Duodenal mucosa (tissue), 2 donors: ENCODE measurements around the gene THG1L.
"Not testable (repeated sequence)": the region's sequence is repeated elsewhere in the genome, so short reads cannot be mapped to it uniquely, and the experiment has no call there.

Source experiments
- H3K27ac ChIP-seq: one replicate; pipeline ENCODE4 v1.7.0; 2013; ENCODE audit warnings: low read depth, low read length
- H3K27me3 ChIP-seq, 2 donors: one replicate each; pipeline ENCODE4 v1.7.0; 2013; ENCODE audit warnings: low read length in 2 of 2, control low read depth in 1 of 2; ENCODE audit not compliant: insufficient read depth in 2 of 2, control insufficient read depth in 1 of 2
- H3K36me3 ChIP-seq, 2 donors: one replicate each; pipeline ENCODE4 v1.7.0; 2013; ENCODE audit warnings: low read length in 2 of 2, control low read depth in 1 of 2; ENCODE audit not compliant: insufficient read depth in 2 of 2, control insufficient read depth in 1 of 2
- H3K4me1 ChIP-seq, 2 donors: one replicate each; pipeline ENCODE4 v1.7.0; 2013; ENCODE audit warnings: low read length in 2 of 2, control low read depth in 1 of 2; ENCODE audit not compliant: insufficient read depth in 2 of 2, control insufficient read depth in 1 of 2
- H3K4me3 ChIP-seq, 2 donors: one replicate each; pipeline ENCODE4 v1.7.0; 2013; ENCODE audit warnings: low read length in 2 of 2, low read depth in 1 of 2
- H3K9ac ChIP-seq, 2 donors: one replicate each; pipeline ENCODE4 v1.7.0; 2013; ENCODE audit warnings: low read length in 2 of 2, low read depth in 1 of 2
- H3K9me3 ChIP-seq, 2 donors: one replicate each; pipeline ENCODE4 v1.7.0; 2013; ENCODE audit warnings: low read length in 2 of 2, control low read depth in 1 of 2; ENCODE audit not compliant: control insufficient read depth in 1 of 2

Gene THG1L

DNA sequence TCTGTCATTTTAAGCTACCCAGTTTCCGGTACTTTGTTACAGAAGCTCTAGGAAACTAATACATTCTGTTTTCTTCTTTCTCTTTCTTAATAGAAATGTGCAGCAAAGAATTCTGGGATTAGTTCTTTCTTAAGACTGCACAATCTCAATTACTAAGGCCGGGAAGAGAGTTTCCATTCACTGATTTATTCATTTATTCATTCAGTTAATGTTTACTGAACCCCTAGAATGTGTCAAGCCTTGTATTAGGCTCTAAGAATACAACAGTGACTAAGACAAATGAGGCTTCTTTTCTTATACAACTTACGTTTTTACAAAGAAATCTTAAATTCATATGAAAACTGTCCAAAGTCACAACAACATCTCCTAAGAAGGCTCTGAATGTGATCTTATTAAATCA is 27.5 kb upstream of the THG1L start:
- H3K4me3 ChIP-seq = no peak overlapping the region
- H3K9ac ChIP-seq = no peak overlapping the region
- H3K27me3 ChIP-seq = no peaks in the 10 kb centered on the region
- no peaks in the 10 kb centered on the region for H3K4me1 ChIP-seq
- H3K9me3 ChIP-seq = peaks cover under 1 to 8% of the 10 kb centered on the region in 2 donors
- no peaks in the 10 kb centered on the region for H3K36me3 ChIP-seq
- H3K27ac ChIP-seq = no peak overlapping the region

- no peaks in the 10 kb centered on the region for H3K4me1 ChIP-seq
- H3K9me3 ChIP-seq = no peaks in the 10 kb centered on the region
- no peaks in the 10 kb centered on the region for H3K27me3 ChIP-seq
- H3K36me3 ChIP-seq = no peaks in the 10 kb centered on the region
- no peak overlapping the region for H3K27ac ChIP-seq
- no peak overlapping the region for H3K4me3 ChIP-seq
- H3K9ac ChIP-seq = no peak overlapping the region
Measured at GRCh38 chr5:157708866-157709265, 22.4 kb upstream of the THG1L start.

GRCh38 chr5:157709346-157709745 is 21.9 kb upstream of the THG1L start:
- Histone ChIP-seq H3K27me3 (no peaks in the 10 kb centered on the region), H3K9me3 (no peaks in the 10 kb centered on the region), H3K4me3 (no peak overlapping the region), H3K9ac (no peak overlapping the region), H3K36me3 (no peaks in the 10 kb centered on the region), H3K4me1 (no peaks in the 10 kb centered on the region), H3K27ac (no peak overlapping the region)

DNA sequence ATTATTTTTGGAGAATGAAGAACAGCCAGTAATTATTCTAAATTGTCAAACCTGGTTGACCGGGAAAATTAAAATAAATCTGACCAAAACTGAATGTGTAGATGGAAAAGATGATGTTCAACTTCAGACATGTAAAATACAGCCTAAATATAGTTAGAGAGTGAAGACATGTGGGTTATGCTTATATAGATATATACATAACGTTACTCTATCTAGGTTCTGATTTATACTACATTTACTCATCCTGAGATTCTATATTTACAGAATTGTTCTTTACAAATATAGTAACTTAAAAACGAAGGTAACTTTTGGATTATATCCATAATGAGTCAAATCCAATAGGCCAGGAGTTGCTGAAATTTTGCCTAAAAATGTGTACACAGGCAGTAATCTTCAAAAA is 20.8 kb upstream of the THG1L start:
- Histone ChIP-seq H3K9me3 (no peaks in the 10 kb centered on the region), H3K4me1 (no peaks in the 10 kb centered on the region), H3K27ac (no peak overlapping the region), H3K4me3 (no peak overlapping the region), H3K9ac (no peak overlapping the region), H3K27me3 (no peaks in the 10 kb centered on the region), H3K36me3 (no peaks in the 10 kb centered on the region)

- Histone ChIP-seq H3K27me3 (no peaks in the 10 kb centered on the region), H3K4me1 (no peaks in the 10 kb centered on the region), H3K27ac (no peak overlapping the region), H3K9ac (no peak overlapping the region), H3K36me3 (no peaks in the 10 kb centered on the region), H3K9me3 (no peaks in the 10 kb centered on the region), H3K4me3 (no peak overlapping the region)
Measured at GRCh38 chr5:157710882-157711281, 20.3 kb upstream of the THG1L start.

- Histone ChIP-seq H3K27ac (no peak overlapping the region), H3K27me3 (no peaks in the 10 kb centered on the region), H3K4me3 (no peak overlapping the region), H3K9ac (no peak overlapping the region), H3K4me1 (peaks cover 7 to 10% of the 10 kb centered on the region in 2 donors), H3K36me3 (no peaks in the 10 kb centered on the region), H3K9me3 (no peaks in the 10 kb centered on the region)
Measured at GRCh38 chr5:157713830-157714595, 17.2 kb upstream of the THG1L start.

- H3K9me3 ChIP-seq = no peaks in the 10 kb centered on the region
Measured at GRCh38 chr5:157714596-157714864, 16.7 kb upstream of the THG1L start.

GRCh38 chr5:157718519-157718918 is 12.7 kb upstream of the THG1L start:
- Histone ChIP-seq H3K36me3 (no peaks in the 10 kb centered on the region), H3K9me3 (no peaks in the 10 kb centered on the region), H3K4me1 (peaks cover 7 to 10% of the 10 kb centered on the region in 2 donors), H3K4me3 (no peak overlapping the region), H3K9ac (no peak overlapping the region), H3K27ac (no peak overlapping the region), H3K27me3 (no peaks in the 10 kb centered on the region)

More at GRCh38 chr5:157714596-157714864, 16.7 kb upstream of the THG1L start:
- Histone ChIP-seq H3K4me3 (no peak overlapping the region), H3K36me3 (no peaks in the 10 kb centered on the region), H3K27ac (no peak overlapping the region), H3K4me1 (peaks cover 7 to 10% of the 10 kb centered on the region in 2 donors), H3K9ac (no peak overlapping the region), H3K27me3 (no peaks in the 10 kb centered on the region)

DNA sequence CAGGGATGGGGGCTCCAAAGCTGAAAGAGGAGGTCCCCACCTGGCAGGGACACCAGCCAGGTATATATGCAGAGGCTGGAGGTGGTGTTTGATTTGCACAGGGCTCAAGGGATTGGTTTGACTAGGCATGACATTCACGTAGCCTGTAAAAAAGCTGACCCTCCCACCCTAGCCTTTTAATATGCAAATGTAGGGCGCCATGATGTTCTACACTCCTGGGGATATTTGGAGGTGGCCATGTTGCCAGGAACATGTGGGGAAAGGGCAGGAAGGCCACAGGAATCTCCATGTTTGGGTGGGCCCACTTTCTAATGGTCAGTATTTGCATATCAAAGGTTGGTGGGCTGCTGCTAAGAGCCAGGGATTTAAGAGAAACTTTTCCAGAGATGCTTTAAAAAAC is 12.0 kb upstream of the THG1L start:
- H3K27me3 ChIP-seq = no peaks in the 10 kb centered on the region
- no peak overlapping the region for H3K9ac ChIP-seq
- no peaks in the 10 kb centered on the region for H3K9me3 ChIP-seq
- H3K4me3 ChIP-seq = no peak overlapping the region
- no peaks in the 10 kb centered on the region for H3K36me3 ChIP-seq
- peaks cover 7 to 10% of the 10 kb centered on the region in 2 donors for H3K4me1 ChIP-seq
- H3K27ac ChIP-seq = no peak overlapping the region

DNA sequence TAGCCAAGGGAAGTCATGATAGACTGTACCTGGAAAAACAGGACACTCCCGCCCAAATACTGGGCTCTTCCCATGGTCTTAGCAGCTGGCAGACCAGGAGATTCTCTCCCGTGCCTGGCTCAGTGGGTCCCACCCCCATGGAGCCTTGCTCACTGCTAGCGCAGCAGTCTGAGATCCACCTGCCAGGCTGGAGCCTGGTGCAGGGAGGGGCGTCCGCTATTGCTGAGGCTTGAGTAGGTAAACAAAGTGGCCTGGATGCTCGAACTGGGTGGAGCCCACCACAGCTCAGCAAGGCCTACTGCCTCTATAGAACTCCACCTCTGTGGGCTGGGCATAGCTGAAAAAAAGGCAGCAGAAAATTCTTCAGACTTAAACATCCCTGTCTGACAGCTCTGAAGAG is 10.1 kb upstream of the THG1L start:
- peaks cover 7 to 10% of the 10 kb centered on the region in 2 donors for H3K4me1 ChIP-seq
- H3K27me3 ChIP-seq = no peaks in the 10 kb centered on the region
- no peak overlapping the region for H3K4me3 ChIP-seq
- no peak overlapping the region for H3K27ac ChIP-seq
- no peak overlapping the region for H3K9ac ChIP-seq
- no peaks in the 10 kb centered on the region for H3K36me3 ChIP-seq
- no peaks in the 10 kb centered on the region for H3K9me3 ChIP-seq

GRCh38 chr5:157722895-157723294 is 8.3 kb upstream of the THG1L start:
- H3K9ac ChIP-seq, H3K4me1 ChIP-seq, H3K27ac ChIP-seq, H3K27me3 ChIP-seq, H3K36me3 ChIP-seq, H3K9me3 ChIP-seq, H3K4me3 ChIP-seq: not testable (repeated sequence)
